HG02885 (cell line): ENCODE measurements around the gene SEMA6D.

Experiments used
- ATAC-seq: cut with Tn5 transposase; IDR thresholded peaks from one replicate; pipeline ENCODE4 v1.9.1; 2021; ENCODE audit warnings: mild to moderate bottlenecking; ENCODE audit not compliant: unreplicated experiment, poor library complexity

The SEMA6D gene

DNA sequence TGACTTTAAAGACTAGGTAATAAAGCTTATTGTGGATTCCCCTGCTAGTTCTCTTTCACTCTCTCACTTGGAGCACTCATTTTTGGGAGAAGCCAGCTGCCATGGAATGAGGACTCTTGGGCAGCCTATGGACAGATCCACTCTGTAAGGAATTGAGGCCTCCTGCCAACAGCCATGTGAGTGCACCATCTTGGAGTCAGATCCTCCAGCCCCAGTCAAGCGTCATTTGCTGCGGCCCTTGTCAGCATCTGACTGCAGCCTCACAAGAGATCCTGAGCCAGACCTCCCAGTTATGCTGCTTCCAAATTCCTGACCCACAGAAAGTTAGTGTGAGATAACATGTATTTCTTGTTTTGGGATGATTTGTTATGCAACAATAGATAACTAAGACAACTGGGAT is 101.9 kb downstream of the SEMA6D start:
- ATAC-seq: no peak

DNA sequence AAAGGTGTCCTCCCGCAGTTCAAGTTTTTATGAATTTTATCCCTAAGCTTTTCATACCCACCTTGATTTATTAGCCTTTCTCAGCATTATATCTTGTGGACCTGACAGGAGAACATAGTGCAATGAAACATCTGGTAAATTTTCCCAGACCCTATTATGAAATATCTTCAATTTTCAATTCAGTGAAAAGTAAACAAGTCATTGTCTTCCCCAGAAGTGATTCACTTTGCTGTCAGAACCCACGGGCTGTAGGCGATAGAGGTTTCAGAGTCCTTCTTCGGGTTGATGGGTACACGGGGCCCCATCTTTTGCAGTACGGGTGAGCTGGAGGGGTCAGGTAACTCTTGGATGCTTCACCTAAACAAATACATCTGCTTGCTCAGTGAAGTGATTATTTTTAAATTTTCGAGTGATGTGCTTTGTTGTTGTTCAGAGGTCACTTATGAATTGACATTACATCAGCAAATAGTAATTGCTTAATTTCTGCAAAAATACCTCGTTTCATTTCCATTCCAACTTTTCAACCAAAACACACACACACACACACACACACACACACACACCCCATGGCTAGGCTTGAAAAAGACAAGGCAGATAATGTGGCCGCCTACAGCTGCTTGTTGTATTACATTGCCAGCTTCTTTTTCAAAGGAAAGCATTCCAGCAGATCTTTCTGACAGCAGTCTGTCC is 102.9 kb downstream of the SEMA6D start:
- no peak for ATAC-seq

DNA sequence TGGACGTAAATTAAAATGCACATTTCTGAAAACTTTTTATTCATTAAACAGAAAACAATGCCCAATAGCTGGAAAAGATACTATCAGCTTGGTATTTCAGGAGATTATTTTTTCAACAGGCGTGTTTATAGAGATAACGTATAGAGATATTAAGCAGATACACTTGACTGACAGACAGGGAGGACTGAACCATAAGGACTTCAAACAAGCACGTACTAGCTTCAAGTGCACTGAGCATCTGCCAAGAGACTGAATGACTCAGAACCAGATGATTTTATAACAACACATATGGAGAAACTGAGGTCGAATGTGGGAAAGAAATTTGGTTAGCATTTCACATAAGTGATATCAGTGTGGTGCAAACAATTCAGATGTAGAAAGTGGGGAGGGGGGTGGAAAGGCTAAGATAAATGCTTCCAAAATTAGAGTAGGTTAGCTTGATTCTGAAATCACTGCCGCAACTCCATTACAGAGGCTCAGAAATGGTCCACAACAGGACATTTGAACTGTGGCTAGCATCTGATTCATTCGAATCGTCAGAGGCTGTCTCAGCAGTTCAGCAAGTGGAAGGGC is 103.5 kb downstream of the SEMA6D start:
- no peak for ATAC-seq

DNA sequence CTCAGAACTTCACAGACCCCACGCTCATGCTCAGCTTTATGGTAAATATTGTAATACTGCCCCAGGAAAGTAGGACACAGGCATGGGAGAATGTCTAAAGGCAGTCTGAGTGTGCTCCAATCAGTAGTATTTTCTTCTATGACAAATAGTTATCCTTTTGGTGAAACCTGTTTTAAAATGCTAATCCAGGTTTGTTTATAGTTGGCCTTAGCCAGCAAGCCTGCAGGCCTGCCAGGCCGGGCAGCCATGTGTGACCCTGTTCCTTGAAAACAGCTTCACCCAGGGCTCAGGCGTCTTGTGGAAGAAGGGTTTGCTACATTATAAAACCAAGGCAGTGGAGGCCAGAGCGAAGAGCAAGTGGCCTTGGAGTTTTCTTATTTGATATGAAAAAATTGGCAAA is 104.7 kb downstream of the SEMA6D start:
- no peak for ATAC-seq
